ENCODE measurements around the gene CFH.
A peak's percentile ranks its signal among the peaks of the same experiment; 100 is the strongest.
"Not testable (repeated sequence)": the region's sequence is repeated elsewhere in the genome, so short reads cannot be mapped to it uniquely, and the experiment has no call there.

Gene CFH

DNA sequence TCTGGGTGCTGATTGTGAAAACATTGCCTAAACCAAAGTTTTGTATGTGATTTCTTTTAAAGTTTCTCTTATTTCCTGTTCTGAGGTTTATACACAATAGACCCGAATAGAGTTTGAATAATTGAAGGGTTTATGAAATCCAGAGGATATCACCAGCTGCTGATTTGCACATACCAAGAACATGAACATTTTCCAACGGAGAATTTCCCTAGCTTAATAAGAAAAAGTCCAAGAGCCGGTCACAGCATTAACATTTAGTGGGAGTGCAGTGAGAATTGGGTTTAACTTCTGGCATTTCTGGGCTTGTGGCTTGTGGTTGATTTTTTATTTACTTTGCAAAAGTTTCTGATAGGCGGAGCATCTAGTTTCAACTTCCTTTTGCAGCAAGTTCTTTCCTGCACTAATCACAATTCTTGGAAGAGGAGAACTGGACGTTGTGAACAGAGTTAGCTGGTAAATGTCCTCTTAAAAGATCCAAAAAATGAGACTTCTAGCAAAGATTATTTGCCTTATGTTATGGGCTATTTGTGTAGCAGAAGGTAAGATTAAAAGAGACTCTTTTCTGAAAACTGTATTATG lies at the start of gene CFH:
CFH (plus strand) TSS at position 407 of the 579 bp plus-strand sequence; CDS start at position 482, 75 bp downstream.
- no peak for DNase-seq

DNA sequence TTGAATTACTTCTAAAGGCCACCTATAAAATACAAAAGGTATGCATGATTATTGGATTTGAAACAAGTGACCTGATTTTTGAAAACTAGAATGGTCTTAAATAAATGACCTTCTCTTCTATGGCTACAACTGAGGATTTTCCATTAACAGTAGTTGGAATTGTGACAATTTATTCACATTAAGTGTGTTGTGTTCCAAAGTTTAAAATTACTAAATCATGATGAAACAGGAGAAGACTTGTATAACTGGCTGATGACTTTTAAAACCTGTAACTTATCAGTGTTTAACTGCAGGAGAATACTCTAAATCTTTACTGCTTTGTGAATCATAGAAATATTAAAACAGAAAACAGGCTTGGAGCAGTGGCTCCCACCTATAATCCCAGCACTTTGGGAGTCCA lies 48.2 kb upstream of the CFH start:
- DNase-seq = no peak

DNA sequence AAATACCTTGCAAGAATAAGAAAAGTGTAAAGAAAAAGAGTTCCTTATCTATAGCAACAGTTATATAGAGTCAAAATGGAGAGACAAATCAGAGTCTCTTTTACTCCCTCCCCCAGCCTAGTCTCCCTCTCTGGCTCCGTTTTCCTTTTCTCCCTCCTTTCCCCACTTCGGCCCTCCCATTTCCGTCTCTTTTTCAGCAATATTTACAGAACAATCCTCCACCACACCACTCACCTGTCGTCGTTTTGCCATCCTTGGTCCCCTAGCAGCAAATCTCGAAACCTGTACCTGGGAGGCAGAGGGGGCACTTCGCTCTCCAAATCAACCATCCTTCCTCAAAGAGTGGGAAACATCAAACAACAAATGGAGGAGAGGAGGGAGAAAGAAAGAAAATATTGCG lies 43.9 kb upstream of the CFH start:
- peak; percentile 40 for DNase-seq

DNA sequence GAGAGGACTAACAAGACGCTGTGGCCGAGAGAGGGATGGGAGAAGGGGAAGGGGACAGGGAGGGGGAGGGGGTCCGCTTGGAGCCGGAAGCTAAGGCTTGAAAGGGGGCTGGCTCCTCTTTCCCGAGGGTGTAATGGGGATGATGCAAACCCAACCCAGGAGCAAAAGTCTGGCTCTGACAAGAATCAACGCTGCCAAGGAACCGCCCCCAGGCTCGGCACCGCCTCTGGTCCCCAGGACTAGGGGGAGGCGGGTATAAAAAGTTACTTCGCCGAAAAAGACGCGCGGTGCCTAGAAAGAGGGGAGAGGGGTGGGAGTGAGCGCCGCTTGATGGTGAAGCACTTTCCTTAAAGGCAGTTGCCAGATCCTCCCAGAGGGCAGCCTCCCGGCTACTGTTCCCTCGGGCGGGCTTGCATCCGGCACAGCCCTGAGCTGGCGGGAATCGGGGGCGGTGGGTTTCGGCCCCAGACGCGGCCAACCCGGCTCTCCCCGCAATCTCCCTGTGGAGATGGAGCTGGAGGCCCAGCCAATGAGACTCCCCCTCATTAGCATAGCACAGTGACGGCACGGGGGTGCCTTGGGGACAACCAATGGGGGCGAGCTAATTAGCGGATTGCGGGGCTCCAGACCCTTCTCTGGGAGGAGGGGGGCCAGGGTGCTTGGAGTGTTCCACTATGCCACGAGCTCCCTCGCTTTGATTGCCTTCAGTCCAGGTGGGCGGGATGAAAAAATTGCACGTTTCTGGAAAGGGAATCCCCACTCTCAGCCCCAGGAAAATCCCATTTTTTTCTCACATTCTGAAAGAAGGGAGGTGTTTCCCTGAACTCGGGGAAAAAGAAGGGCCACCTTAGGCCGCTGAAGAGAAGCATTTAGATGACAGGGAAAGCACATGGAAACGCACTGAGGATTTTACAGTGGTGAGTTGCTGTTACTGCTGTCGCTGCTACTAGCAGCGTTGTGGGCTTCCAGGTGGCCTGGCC lies 43.2 kb upstream of the CFH start, which contains the start of gene KCNT2:
KCNT2 (minus strand) TSS at position 51 of the 980 bp plus-strand sequence. CDS start 131 bp downstream, outside the sequence.
- peak; percentile 97 for DNase-seq

DNA sequence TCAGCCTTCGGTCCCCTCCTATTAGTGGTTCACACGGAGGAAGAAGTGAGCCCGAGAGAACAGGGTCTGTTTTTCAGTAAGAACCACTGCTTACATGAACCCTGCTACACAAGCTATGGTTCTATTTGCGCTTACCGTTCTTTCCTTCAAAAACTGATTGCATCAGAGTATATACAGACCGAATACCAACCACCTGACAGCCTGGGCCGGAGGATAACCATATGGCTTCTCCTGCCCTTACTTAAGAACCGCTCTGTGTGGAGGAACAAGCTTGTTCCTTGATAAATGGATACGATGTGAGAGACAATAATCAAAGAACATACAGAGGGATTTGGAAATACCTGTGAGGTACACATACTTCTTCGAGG lies 42.5 kb upstream of the CFH start:
- DNase-seq = peak; percentile 50

DNA sequence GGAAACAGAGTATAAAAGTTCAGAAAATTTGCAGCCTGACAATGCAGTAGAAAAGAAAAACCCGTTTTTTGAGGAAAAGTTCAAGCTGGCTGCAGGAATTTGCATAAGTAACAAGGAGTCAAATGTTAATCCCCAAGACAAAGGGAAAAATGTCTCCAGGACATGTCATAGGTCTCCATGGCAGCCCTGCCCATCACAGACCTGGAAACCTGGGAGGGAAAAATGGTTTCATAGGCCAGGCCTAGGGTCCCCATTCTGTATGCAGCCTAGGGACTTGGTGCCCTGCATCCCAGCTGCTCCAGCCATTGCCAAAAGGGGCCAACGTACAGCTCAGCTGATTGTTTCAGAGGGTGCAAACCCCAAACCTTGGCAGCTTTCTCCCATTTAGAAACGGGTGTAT lies 40.0 kb upstream of the CFH start:
- no peak for DNase-seq

DNA sequence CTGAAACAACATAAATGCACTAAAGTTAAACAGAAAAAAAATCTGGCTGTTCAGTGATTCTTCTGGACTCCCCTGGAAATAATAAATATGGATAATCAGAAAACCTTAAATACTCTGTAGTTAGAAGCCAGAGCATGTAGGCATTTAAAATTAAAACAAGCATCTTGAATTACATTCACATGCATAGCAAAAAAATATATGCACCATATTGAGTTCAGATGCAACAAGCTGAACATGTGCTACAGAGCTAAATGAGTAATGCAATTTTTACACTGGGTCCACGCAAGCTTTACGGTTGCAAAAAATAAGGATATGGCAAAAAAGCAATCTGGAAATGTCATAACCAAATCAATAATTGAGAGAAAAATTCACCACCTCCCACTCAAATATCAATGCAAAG lies 32.1 kb upstream of the CFH start:
- no peak for DNase-seq

DNA sequence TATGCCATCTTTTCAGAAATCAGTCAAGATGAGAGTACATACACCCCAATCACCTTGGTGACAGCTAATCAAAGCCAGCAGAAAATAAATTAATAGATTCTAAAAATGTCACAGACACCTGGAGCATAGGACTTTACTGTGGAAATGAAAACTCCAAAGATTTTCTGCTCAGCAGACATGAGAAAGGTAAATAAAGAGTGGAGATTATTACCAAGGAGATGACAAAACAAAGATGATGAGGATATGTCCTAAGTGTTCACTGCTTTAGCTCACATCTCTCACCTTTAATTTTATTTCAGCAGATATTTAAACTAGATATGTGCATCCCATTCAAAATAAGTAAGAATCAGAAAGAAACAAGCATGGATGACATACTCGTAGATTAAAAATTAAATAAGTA lies 28.8 kb upstream of the CFH start:
- no peak for DNase-seq

DNA sequence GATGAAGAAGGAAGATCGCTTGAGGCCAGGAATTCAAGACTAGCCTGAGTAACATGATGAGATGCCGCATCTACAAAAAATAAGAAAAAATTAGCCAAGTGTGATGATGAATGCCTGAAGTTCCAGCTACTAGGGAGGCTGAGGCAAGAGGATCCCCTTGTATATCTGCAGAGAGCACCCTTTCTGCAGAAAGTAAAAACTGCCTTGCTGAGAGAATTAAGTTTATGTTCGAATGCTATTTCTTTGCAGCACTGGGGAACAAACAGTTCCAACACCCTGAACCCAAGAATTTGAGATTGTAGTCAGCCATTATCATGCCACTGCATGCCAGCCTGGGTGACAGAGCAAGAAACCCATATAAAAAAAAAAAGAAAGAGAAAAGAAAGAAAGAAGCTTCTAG lies 23.0 kb upstream of the CFH start:
- no peak for DNase-seq

DNA sequence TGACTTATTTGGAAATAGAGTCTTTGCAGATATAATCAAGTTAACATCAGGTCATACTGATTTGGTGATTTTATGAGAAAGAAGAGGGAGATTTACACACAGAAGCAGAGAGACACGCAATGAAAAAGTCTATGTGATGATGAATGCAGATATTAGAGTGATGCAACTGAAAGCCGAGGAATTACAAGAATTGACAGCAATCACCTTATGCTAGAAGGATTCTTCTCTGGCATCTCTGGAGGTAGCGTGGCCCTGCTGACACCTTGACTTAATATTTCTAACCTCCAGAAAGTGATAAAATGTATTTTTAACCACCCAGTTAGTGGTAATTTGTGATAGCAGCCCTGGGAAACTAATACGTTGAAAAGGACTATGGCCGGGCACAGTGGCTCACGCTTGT lies 14.2 kb upstream of the CFH start:
- no peak for DNase-seq

DNA sequence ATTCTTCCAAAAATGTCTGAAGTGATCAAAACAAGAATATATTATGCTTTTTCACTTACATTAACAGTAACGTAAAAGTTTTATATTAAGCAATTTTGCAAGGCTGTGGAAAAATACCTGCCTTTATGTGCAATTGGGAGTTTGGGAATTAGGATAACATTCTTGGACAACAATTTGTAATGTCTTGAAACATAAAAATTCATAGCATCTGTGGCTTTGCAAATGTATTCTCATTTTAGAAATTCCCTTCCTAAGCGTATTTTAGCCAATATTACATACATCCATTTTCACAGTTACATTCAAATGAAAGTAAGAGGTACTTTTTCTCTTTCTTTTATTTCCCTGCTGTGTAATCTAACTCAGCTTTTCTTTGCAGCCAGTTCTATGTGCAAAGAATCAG lies 13.4 kb upstream of the CFH start:
- no peak for DNase-seq

DNA sequence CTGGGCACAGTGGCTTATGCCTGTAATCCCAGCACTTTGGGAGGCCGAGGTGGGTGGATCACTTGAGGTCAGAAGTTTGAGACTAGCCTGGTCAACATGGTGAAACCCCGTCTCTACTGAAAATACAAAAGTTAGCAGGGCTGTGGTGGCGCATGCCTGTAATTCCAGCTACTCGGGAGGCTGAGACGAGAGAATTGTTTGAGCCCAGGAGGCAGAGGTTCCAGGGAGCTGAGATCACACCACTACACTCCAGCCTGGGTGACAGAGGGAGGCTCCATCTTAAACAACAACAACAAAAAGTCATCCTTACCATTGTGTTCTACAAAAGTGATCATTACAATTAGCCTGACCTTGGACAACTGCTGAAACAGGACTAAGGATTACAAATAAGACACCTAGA lies 12.6 kb upstream of the CFH start:
- DNase-seq = not testable (repeated sequence)

DNA sequence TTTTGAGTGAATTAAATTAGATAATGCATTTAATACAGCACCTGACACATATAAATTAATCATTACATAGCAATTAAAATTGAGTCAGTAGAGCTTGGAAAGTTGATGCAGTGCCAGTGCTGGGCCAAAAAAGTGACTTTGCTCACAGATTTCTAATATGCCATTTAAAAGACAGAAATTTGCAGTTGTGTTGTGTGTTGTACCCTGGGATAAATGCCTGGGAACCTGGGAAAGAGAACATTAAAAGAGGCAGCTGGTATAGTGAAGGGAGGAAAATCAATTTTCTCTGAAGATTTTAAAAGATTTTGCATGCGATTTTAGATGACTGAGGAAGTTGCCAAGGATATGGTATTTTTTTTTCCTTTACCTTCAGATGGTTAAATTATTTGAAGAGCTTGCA lies 10.9 kb upstream of the CFH start:
- DNase-seq = no peak

DNA sequence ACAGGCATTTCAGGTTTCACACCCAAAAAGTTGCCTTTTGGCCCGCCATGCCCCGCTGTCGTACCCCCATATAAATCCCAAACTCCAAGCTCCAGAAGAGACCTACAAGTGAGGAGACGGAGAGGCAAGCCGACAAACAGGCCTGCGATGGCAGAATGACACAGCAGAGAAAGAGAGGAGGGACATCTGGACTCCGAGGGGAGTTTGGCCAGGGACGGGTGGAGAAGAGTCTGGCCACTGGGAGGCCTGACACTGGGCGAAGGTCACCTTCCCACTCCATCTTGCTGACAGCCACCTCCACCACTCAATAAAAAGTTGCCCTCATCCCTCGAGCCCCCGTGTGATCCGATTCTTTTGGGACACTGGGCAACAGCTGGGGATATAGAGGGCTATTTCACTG lies 1.9 kb upstream of the CFH start:
- no peak for DNase-seq

DNA sequence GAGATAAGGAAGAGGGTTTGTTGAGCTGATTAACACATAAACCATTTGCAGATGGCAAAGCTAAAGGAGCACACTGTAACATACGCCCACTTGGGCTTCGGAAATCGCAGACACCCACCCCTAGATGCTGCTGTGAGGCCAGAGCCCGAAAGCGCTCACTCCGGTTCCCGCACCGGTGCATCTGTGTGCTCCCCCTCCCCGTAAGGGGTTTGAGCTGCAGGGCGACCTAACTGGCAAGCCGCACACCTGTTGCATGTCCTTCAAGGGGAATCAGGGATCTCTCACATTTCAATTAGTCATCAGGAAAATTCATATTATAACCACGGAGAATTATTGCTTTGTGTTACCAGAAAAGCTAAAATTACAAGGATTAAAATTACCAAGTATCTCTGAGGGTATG lies 1.4 kb upstream of the CFH start:
- DNase-seq = no peak

DNA sequence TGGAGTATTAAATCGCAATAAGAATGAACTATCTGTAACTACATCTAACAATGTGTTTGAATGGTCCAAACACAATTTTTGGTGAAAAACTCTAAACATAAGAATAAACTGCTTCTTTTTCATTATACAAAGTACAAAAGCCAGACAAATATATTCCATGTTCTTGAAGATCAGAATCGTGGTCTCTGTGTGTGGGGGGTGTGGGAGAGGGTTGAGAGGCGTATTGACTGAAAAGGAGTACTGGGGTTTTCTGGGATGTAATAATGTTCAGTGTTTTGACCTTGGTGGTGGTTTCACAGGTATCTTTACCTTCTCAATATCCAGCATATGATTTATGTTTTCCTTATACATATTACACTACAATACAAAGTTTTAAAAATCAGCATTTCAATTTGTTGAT lies 764 bp upstream of the CFH start:
- DNase-seq = no peak

DNA sequence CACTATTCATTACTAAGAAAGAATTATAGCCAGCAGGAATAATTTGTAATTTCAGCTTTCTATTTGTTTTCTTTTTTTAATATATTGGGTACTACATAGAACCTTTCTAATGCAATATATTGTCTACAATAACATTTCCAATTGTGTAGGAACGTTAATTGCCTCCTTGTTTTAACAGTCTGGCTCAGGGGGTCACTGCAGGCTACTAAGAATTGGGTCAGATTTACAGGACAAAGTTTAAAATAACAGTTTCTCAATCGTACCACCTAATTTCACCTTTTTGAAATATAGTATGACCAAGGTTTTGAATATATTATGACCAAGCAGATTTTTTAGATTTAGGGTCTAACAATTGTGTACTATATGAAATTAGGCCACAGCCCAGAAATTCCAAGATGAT lies 2.4 kb downstream of the CFH start:
- DNase-seq = no peak

DNA sequence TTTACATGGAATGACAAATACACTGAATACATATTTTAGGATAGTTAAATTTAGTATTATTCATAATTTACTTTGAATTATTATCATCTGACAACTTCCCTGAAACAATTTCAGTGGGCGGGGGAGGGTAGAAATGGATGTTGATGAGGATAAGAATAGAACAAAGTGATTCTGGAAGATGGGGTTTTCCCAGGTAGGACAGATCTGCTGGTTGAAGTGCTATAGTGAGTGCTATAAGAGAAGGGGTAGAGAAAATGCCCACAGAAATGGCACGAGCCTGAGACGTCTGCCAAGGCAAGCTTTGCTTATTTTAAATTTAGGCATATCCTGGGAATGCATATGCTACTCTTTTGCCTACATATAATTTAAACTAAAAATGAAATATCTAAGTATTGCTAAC lies 3.2 kb downstream of the CFH start:
- no peak for DNase-seq

DNA sequence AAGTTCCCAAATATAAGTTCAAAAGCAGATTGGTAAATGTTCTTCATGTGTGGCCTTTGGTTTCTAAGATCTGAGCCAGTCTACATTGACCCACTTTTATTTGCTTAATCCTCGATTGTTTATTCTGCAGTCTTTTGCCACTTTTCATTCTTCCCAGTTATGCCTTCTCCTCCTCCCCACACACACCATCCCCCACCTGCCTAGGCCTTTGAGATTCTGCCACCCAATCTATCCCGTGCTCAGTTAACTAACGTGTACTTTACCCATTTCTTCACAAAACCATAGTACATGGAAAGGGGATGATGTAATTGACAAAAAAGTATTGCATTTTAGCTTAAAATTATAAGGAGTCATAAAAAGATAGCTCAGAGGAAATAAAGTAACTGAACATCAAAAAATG lies 3.7 kb downstream of the CFH start:
- no peak for DNase-seq

DNA sequence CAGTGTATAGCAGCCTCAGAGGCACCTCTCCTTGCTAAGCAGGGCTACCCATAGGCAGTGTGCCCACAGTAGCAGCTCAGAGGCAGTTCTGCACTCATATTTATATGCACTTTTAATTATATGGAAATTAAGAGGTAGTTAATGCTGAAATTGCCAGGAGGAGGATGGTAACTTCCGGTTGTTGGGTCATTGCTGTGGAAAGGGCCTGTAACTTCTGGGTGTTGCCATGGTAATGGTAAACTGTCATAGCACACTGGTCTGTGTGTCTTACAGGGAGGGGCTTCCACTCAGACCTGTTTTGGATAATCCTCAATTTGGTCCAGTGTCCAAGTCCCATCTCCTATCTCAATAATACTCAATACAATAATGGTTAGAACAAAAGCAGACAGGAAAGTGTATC lies 7.6 kb downstream of the CFH start:
- DNase-seq = no peak

DNA sequence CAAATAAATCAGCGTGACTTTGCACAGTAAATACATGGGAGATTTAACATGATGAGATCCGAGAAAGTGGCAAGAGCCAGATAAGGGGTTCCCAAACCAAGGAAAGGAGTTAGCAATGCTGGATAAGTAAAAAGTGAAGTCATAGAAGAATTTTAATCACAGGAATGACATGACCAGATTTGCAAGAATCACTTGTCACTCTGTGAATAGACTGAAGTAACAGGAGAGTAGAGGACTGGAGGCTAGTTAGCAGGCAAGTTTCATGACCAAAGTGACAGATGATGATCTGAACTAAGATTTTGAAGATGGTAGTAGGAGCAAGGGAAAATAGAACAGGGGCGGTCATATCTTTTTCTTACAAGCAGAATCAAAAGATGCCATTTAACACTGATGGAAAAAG lies 8.4 kb downstream of the CFH start:
- no peak for DNase-seq

DNA sequence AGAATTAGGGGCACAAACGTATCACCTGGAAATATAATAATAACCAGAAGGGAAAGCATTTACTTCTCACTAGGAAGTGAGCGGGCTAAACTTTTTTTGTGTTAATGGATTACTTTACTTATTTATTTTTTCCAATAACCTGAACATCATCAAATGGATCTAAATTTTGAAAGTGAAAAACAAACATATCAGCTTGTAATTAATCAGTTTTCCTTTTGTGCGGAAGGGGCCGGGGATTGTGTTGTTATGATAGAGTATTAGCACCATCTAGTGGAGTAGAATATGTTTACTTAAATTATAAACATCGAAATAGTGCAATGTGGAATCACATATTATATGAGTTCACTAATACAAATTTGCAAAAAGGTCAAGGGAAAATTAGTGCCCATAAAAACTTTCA lies 9.0 kb downstream of the CFH start:
- DNase-seq = peak; percentile 54

DNA sequence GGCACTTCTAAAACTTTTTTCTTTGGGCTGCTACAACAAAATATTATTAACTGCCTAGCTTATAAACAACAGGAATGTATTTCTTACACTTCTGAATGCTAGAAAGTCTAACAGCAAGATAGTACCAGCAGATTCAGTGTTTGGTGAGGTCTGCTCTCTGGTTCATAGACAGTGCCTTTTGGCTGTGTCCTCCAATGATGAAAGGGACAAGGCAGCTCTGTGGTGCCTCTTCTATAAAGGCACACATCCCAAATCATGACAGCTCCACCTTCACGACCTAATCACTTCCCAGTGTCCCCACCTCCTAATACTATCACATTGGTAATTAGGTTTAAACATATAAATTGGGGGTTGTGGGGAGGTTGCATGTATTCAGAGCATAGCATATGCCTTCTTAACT lies 9.5 kb downstream of the CFH start:
- no peak for DNase-seq

DNA sequence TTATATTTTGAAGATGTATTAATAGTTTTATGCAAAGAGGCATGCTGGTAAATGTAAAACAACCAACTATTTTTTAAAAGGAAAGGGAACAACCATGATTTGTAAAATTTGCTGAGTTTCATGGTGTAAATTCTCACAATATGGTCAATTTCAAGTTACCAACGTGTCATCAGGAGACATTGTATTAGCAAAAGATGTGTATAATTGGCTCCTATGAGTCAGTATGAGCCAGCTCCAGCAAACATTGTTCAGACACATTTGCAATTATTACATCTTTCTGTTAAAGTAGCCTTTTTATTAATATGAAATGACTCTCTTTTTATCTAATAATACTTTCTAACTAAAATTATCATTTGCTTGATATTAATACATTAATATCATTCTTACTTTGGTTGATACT lies 15.3 kb downstream of the CFH start:
- DNase-seq = no peak

DNA sequence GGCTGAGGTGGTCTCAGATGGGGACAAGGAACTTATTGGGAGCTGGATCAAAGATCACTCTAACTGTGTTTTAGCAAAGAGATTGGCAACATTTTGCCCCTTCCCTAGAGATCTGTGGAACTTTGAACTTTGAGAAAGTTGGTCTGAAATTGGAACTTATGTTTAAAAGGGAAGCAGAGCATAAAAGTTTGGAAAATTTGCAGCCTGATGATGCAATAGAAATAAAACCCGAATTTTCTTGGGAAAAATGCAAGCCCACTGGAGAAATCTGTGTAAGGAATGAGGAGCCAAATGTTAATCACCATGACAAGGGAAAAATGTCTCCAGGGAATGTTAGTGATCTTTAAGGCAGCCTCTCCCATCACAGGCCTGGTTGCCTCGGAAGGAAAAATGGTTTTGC lies 17.2 kb downstream of the CFH start:
- DNase-seq = no peak

All from NCI-H1694 (cell line).